Small intestine (tissue), 7 donors: ENCODE measurements around the gene CDCA3. TPM values are rescaled to one million over a fixed set of nuclear protein-coding genes. Genes with fewer than 3 reads are reported as not detected.

ENCODE experiments used
- DNase-seq, 2 donors: peaks; one replicate each; pipeline versions ENCODE4 v3.0.0 to v3.0.0-alpha.2; 2013
- FAIRE-seq: peaks from 2 replicates; lab custom pipeline; 2012; peaks lifted over from hg19 to GRCh38; lab: Jason Lieb, UNC
- H3K27ac ChIP-seq, 3 donors: one replicate each; pipeline ENCODE4 v1.5.1; 2013; ENCODE audit warnings: low read length in 2 of 3, mild to moderate bottlenecking in 2 of 3, control low read depth in 1 of 3, inconsistent platforms in 1 of 3, low read depth in 1 of 3, moderate library complexity in 1 of 3
- H3K27me3 ChIP-seq, 3 donors: one replicate each; pipeline ENCODE4 v1.6.1; 2013; ENCODE audit warnings: low read length in 3 of 3, inconsistent platforms in 1 of 3; ENCODE audit not compliant: control insufficient read depth in 3 of 3, insufficient read depth in 3 of 3
- H3K36me3 ChIP-seq, 3 donors: one replicate each; pipeline ENCODE4 v1.6.1; 2013; ENCODE audit warnings: low read length in 3 of 3, inconsistent platforms in 1 of 3, low read depth in 1 of 3, mild to moderate bottlenecking in 1 of 3, moderate library complexity in 1 of 3; ENCODE audit not compliant: control insufficient read depth in 3 of 3, insufficient read depth in 2 of 3
- H3K4me1 ChIP-seq, 3 donors: one replicate each; pipeline ENCODE4 v1.6.1; 2013; ENCODE audit warnings: low read length in 2 of 3, inconsistent platforms in 1 of 3, low read depth in 1 of 3, mild to moderate bottlenecking in 1 of 3, moderate library complexity in 1 of 3; ENCODE audit not compliant: control insufficient read depth in 3 of 3, insufficient read depth in 2 of 3
- H3K4me3 ChIP-seq, 3 donors: one replicate each; pipeline ENCODE4 v1.5.1; 2013; ENCODE audit warnings: low read length in 3 of 3, control low read depth in 1 of 3, inconsistent platforms in 1 of 3, low read depth in 1 of 3, mild to moderate bottlenecking in 1 of 3, moderate library complexity in 1 of 3
- H3K9me3 ChIP-seq, 2 donors: one replicate each; pipeline ENCODE4 v1.6.1; 2013; ENCODE audit warnings: low read depth in 1 of 2, low read length in 1 of 2; ENCODE audit not compliant: control insufficient read depth in 2 of 2, insufficient read depth in 1 of 2
- WGBS, 3 donors: extraction: QIAGEN DNeasy Blood & Tissue Kit; methylation state at CpG; one replicate each; pipeline ENCODE4 v1.1.7; 2013; 5-methylcytosine and 5-hydroxymethylcytosine counted together
- polyA plus RNA-seq, 4 donors: library from polyadenylated mRNA; stranded (reverse) in 3 of 4; unstranded in 1 of 4; fragments of 200-250 nt in 3 of 4; fragments of 120-200 nt in 1 of 4; gene quantifications; one replicate each; pipeline versions ENCODE4 v1.2.1 to v1.2.3, GENCODE V29; 2013
- donor health status: healthy with polysubstance abuse.
- donor health status: control.
- donor health status: control.
- donor health status: Bipolar disorder and iron deficiency.
- donor health status: healthy.

Gene CDCA3
- polyA plus RNA-seq, 4 donors: 30.3 to 99.1 (median 49.0) TPM

DNA sequence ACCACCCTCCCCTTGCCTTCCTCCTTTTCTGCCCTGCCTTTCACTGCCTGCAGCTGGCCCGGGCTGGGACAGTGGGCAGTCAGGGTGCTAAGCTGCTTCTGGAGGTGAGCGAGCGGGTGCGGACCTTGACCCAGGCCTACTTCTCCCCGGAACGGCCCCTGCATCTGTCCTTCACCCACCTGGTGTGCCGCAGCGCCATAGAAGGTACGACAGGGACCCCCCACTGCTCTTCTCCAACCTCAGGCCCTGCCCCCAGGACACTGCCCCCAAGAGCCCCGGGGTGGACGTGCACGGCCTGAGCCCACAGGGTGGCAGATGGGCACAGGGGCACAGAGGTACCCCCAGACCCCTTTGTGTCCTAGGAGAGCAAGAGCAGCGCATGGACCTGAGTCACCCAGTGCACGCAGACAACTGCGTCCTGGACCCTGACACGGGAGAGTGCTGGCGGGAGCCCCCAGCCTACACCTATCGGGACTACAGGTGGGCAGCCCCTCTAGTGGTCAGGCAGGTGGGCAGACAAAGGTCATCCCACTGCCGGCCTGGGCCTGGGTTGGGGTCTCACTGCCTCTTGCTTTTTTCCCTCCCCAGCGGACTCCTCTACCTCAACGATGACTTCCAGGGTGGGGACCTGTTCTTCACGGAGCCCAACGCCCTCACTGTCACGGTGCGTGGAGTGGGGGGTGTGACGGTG is 13.6 kb downstream of the CDCA3 start:
- Histone ChIP-seq H3K4me1 (peaks cover 0 to 28% (median 0%) of the 10 kb centered on the region in 3 donors), H3K27me3 (no peaks in the 10 kb centered on the region), H3K36me3 (peaks cover 0 to 52% (median 0%) of the 10 kb centered on the region in 3 donors), H3K9me3 (no peaks in the 10 kb centered on the region), H3K4me3 (no peak overlapping the region), H3K27ac (no peak overlapping the region)
- DNase-seq: no peak
- no peak for FAIRE-seq
- 87 to 89% (median 87%) methylated on average over 25 to 26 of the region's 26 CpGs for WGBS, 3 donors

- FAIRE-seq (no peak), DNase-seq (no peak)
- Histone ChIP-seq H3K9me3 (no peaks in the 10 kb centered on the region), H3K27ac (no peak overlapping the region), H3K4me1 (peaks cover 0 to 23% (median 0%) of the 10 kb centered on the region in 3 donors), H3K4me3 (no peak overlapping the region), H3K36me3 (peaks cover 0 to 58% (median 0%) of the 10 kb centered on the region in 3 donors), H3K27me3 (no peaks in the 10 kb centered on the region)
- 88 to 95% (median 93%) methylated on average over 16 of the region's 16 CpGs for WGBS, 3 donors
Measured at GRCh38 chr12:6836851-6837250, 14.2 kb downstream of the CDCA3 start.

GRCh38 chr12:6834873-6835272 is 16.2 kb downstream of the CDCA3 start:
- peaks cover 0 to 68% (median 0%) of the 10 kb centered on the region in 3 donors for H3K36me3 ChIP-seq
- no peaks in the 10 kb centered on the region for H3K9me3 ChIP-seq
- WGBS, 3 donors: 64 to 79% (median 70%) methylated on average over 5 of the region's 5 CpGs
- H3K27me3 ChIP-seq: no peaks in the 10 kb centered on the region
- H3K27ac ChIP-seq: no peak overlapping the region
- peaks cover 0 to 14% (median 0%) of the 10 kb centered on the region in 3 donors for H3K4me1 ChIP-seq
- DNase-seq: no peak
- no peak for FAIRE-seq
- H3K4me3 ChIP-seq: no peak overlapping the region

- peaks cover 0 to 3% (median 0%) of the 10 kb centered on the region in 3 donors for H3K27me3 ChIP-seq
- H3K27ac ChIP-seq: peak overlapping the region in 1 of 3 donors; percentile 53
- no peak for FAIRE-seq
- peak in 1 of 2 donors; percentile 60 for DNase-seq
- peaks cover 0 to 65% (median 0%) of the 10 kb centered on the region in 3 donors for H3K36me3 ChIP-seq
- WGBS, 3 donors: 41 to 76% (median 54%) methylated on average over 1 of the region's 1 CpG
- H3K9me3 ChIP-seq: no peaks in the 10 kb centered on the region
- peaks cover 0 to 18% (median 2%) of the 10 kb centered on the region in 3 donors for H3K4me1 ChIP-seq
- H3K4me3 ChIP-seq: no peak overlapping the region
Measured at GRCh38 chr12:6834254-6834653, 16.8 kb downstream of the CDCA3 start.

GRCh38 chr12:6833189-6833890 is 17.7 kb downstream of the CDCA3 start:
- WGBS, 3 donors: 83 to 89% (median 88%) methylated on average over 6 of the region's 6 CpGs
- peaks cover 0 to 7% (median 0%) of the 10 kb centered on the region in 3 donors for H3K27me3 ChIP-seq
- no peak for FAIRE-seq
- no peaks in the 10 kb centered on the region for H3K9me3 ChIP-seq
- DNase-seq: no peak
- no peak overlapping the region for H3K4me3 ChIP-seq
- peaks cover 0 to 57% (median 0%) of the 10 kb centered on the region in 3 donors for H3K36me3 ChIP-seq
- H3K4me1 ChIP-seq: peaks cover 0 to 18% (median 3%) of the 10 kb centered on the region in 3 donors
- H3K27ac ChIP-seq: peak overlapping the region in 1 of 3 donors; percentile 42

- Histone ChIP-seq H3K9me3 (no peaks in the 10 kb centered on the region), H3K4me3 (no peak overlapping the region), H3K27me3 (peaks cover 0 to 7% (median 0%) of the 10 kb centered on the region in 3 donors), H3K27ac (no peak overlapping the region), H3K4me1 (peaks cover 0 to 20% (median 7%) of the 10 kb centered on the region in 3 donors), H3K36me3 (peaks cover 0 to 45% (median 0%) of the 10 kb centered on the region in 3 donors)
- no peak for DNase-seq
- WGBS, 3 donors: 86 to 96% (median 92%) methylated on average over 4 of the region's 4 CpGs
- FAIRE-seq: no peak
Measured at GRCh38 chr12:6832125-6832524, 19.0 kb downstream of the CDCA3 start.

GRCh38 chr12:6831450-6831995 is 19.6 kb downstream of the CDCA3 start:
- no peak overlapping the region for H3K4me3 ChIP-seq
- H3K27me3 ChIP-seq: peaks cover 0 to 8% (median 0%) of the 10 kb centered on the region in 3 donors
- DNase-seq: no peak
- no peak for FAIRE-seq
- H3K36me3 ChIP-seq: peaks cover 0 to 41% (median 0%) of the 10 kb centered on the region in 3 donors
- H3K4me1 ChIP-seq: peaks cover 0 to 23% (median 7%) of the 10 kb centered on the region in 3 donors
- no peak overlapping the region for H3K27ac ChIP-seq
- WGBS, 3 donors: 84 to 93% (median 87%) methylated on average over 10 to 12 of the region's 12 CpGs
- H3K9me3 ChIP-seq: no peaks in the 10 kb centered on the region

GRCh38 chr12:6830999-6831398 is 20.1 kb downstream of the CDCA3 start:
- H3K27me3 ChIP-seq: peaks cover 0 to 14% (median 0%) of the 10 kb centered on the region in 3 donors
- peaks cover 0 to 40% (median 0%) of the 10 kb centered on the region in 3 donors for H3K36me3 ChIP-seq
- H3K27ac ChIP-seq: no peak overlapping the region
- no peak for FAIRE-seq
- H3K4me1 ChIP-seq: peaks cover 0 to 23% (median 7%) of the 10 kb centered on the region in 3 donors
- no peaks in the 10 kb centered on the region for H3K9me3 ChIP-seq
- 84 to 92% (median 91%) methylated on average over 6 of the region's 6 CpGs for WGBS, 3 donors
- no peak for DNase-seq
- no peak overlapping the region for H3K4me3 ChIP-seq
